ENCODE data around the gene GTF2F1.
"Not testable (repeated sequence)": the region's sequence is repeated elsewhere in the genome, so short reads cannot be mapped to it uniquely, and the experiment has no call there.

GTF2F1 gene

GRCh38 chr19:6393074-6393982 lies at the start of gene GTF2F1:
Gene GTF2F1 (minus strand): TSS chr19:6393164. CDS start chr19:6392995, 169 bp downstream.
- peak; percentile 82 to 90 for DNase-seq (ENCODE audit: low read depth in 1 of 2, low spot score in 1 of 2)
- in situ Hi-C loops (cut with HindIII; ENCODE audit: low pct_unique_long_range_greater_than_20kb, low sequenced_read_pairs), result no loop called here
- no peak for TF ChIP-seq JUND (IDR thresholded peaks at IDR 0.05; ENCODE audit: low read depth)

- no peak for TF ChIP-seq JUND (IDR thresholded peaks at IDR 0.05; ENCODE audit: low read depth)
- in situ Hi-C loops (cut with HindIII; ENCODE audit: low pct_unique_long_range_greater_than_20kb, low sequenced_read_pairs), result no loop called here
- no peak for DNase-seq (ENCODE audit: low read depth in 1 of 2, low spot score in 1 of 2)
Measured at GRCh38 chr19:6442087-6442688, 49.2 kb upstream of the GTF2F1 start.

GRCh38 chr19:6440905-6441304 lies 47.9 kb upstream of the GTF2F1 start:
- in situ Hi-C loops (cut with HindIII; ENCODE audit: low pct_unique_long_range_greater_than_20kb, low sequenced_read_pairs), result no loop called here
- no peak for TF ChIP-seq JUND (IDR thresholded peaks at IDR 0.05; ENCODE audit: low read depth)
- no peak for DNase-seq (ENCODE audit: low read depth in 1 of 2, low spot score in 1 of 2)

- in situ Hi-C loops (cut with HindIII; ENCODE audit: low pct_unique_long_range_greater_than_20kb, low sequenced_read_pairs), result no loop called here
- DNase-seq (ENCODE audit: low read depth in 1 of 2, low spot score in 1 of 2), result no peak
- TF ChIP-seq JUND (IDR thresholded peaks at IDR 0.05; ENCODE audit: low read depth), result no peak
Measured at GRCh38 chr19:6439743-6440142, 46.8 kb upstream of the GTF2F1 start.

- TF ChIP-seq JUND (IDR thresholded peaks at IDR 0.05; ENCODE audit: low read depth), result no peak
- DNase-seq (ENCODE audit: low read depth in 1 of 2, low spot score in 1 of 2), result no peak
- in situ Hi-C loops (cut with HindIII; ENCODE audit: low pct_unique_long_range_greater_than_20kb, low sequenced_read_pairs), result no loop called here
Measured at GRCh38 chr19:6433663-6434062, 40.7 kb upstream of the GTF2F1 start, which contains the start of gene SLC25A41. Gene SLC25A41 (minus strand): TSS chr19:6433763. CDS start chr19:6433693, 70 bp downstream.

- in situ Hi-C loops (cut with HindIII; ENCODE audit: low pct_unique_long_range_greater_than_20kb, low sequenced_read_pairs), result no loop called here
- no peak for DNase-seq (ENCODE audit: low read depth in 1 of 2, low spot score in 1 of 2)
- TF ChIP-seq JUND (IDR thresholded peaks at IDR 0.05; ENCODE audit: low read depth), result no peak
Measured at GRCh38 chr19:6433165-6433564, 40.2 kb upstream of the GTF2F1 start.

GRCh38 chr19:6431891-6432290 lies 38.9 kb upstream of the GTF2F1 start:
- TF ChIP-seq JUND (IDR thresholded peaks at IDR 0.05; ENCODE audit: low read depth), result no peak
- no peak for DNase-seq (ENCODE audit: low read depth in 1 of 2, low spot score in 1 of 2)
- in situ Hi-C loops (cut with HindIII; ENCODE audit: low pct_unique_long_range_greater_than_20kb, low sequenced_read_pairs), result no loop called here

GRCh38 chr19:6429419-6430221 lies 36.7 kb upstream of the GTF2F1 start:
- DNase-seq (ENCODE audit: low read depth in 1 of 2, low spot score in 1 of 2), result peak in 1 of 2 experiments; percentile 69
- in situ Hi-C loops (cut with HindIII; ENCODE audit: low pct_unique_long_range_greater_than_20kb, low sequenced_read_pairs), result no loop called here
- no peak for TF ChIP-seq JUND (IDR thresholded peaks at IDR 0.05; ENCODE audit: low read depth)

GRCh38 chr19:6428692-6429418 lies 35.9 kb upstream of the GTF2F1 start:
- DNase-seq (ENCODE audit: low read depth in 1 of 2, low spot score in 1 of 2); in situ Hi-C loops (cut with HindIII; ENCODE audit: low pct_unique_long_range_greater_than_20kb, low sequenced_read_pairs): not testable (repeated sequence)

- DNase-seq (ENCODE audit: low read depth in 1 of 2, low spot score in 1 of 2), result no peak
- no peak for TF ChIP-seq JUND (IDR thresholded peaks at IDR 0.05; ENCODE audit: low read depth)
- in situ Hi-C loops (cut with HindIII; ENCODE audit: low pct_unique_long_range_greater_than_20kb, low sequenced_read_pairs), result no loop called here
Measured at GRCh38 chr19:6427131-6427530, 34.2 kb upstream of the GTF2F1 start.

GRCh38 chr19:6425732-6426620 lies 33.0 kb upstream of the GTF2F1 start:
- DNase-seq (ENCODE audit: low read depth in 1 of 2, low spot score in 1 of 2), result peak in 1 of 2 experiments; percentile 49
- TF ChIP-seq JUND (IDR thresholded peaks at IDR 0.05; ENCODE audit: low read depth), result no peak
- in situ Hi-C loops (cut with HindIII; ENCODE audit: low pct_unique_long_range_greater_than_20kb, low sequenced_read_pairs), result no loop called here
